Measurements from ENCODE around the gene DVL1.

Gene DVL1

DNA sequence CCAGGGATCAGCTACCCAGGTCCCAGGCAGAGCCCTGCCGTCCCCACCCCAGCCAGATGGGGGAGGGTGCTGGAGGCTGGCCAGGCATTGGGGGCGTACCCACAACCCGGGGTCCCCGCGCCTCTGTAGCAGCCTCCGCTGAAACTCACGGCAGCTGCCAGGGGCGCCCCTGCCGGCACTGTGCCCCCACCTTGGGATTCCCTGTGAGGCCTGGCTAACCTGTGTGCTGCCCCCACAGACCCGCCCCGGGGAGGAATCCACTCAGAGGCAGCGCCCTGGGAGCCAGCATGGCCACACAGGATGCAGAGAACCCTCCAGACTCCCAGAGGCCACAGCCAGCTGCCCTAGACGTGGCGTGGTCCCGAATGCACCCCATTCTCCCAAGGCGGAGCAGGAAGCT, 3.8 kb downstream of the DVL1 start:
- Histone ChIP-seq H3K9me3 (ENCODE audit: control insufficient read depth, low read length) (no peaks in the 10 kb centered on the region), H3K9ac (ENCODE audit: low read length) (peak overlapping the region; percentile 89), H3K4me1 (ENCODE audit: control insufficient read depth, insufficient read depth, low read length) (peaks cover 36% of the 10 kb centered on the region), H3K36me3 (ENCODE audit: control insufficient read depth, insufficient read depth, low read length, severe bottlenecking) (peaks cover 14% of the 10 kb centered on the region), H3K27me3 (replicated peaks; ENCODE audit: control insufficient read depth, insufficient read depth, low read length) (no peaks in the 10 kb centered on the region), H3K4me3 (ENCODE audit: low read length) (peak overlapping the region; percentile 12)
- no peak for DNase-seq (ENCODE audit: low read depth)

DNA sequence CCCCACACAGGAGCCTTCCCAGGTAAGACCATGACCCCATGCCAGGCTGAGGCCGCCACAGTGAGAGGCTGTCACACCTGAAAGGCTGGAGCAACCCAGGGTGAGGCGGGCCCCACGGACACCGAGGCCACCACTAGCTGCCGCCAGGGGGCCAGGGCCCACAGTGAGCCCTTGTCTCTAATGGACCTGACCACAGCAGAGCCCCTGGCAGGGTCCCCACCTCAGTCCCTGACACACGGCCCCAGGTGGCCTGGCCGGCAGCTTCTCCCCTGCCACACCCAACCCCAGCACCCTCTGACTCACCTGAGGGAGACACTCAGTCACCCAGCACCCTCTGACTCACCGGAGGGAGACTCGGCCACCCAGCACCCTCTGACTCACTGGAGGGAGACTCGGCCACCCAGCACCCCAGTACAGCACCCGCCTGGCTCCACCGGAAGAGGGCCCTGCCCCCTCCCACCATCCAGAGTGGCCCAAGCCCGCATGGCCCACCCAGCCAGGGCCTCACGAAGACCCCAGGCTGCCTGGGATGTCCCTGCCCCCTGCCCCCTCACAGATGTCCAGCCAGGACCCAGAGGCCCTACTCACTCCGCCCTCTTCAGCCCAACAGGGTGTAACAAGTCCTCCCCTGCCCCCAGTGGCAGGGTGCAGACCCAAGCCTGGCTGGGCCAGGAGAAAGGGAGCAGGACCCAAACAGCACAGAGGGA, 4.4 kb downstream of the DVL1 start:
- peaks cover 36% of the 10 kb centered on the region for H3K4me1 ChIP-seq (ENCODE audit: control insufficient read depth, insufficient read depth, low read length)
- H3K4me3 ChIP-seq (ENCODE audit: low read length), result peak overlapping the region; percentile 12
- peaks cover 15% of the 10 kb centered on the region for H3K36me3 ChIP-seq (ENCODE audit: control insufficient read depth, insufficient read depth, low read length, severe bottlenecking)
- no peaks in the 10 kb centered on the region for H3K9me3 ChIP-seq (ENCODE audit: control insufficient read depth, low read length)
- DNase-seq (ENCODE audit: low read depth), result peak; percentile 77
- peak overlapping the region; percentile 89 for H3K9ac ChIP-seq (ENCODE audit: low read length)
- no peaks in the 10 kb centered on the region for H3K27me3 ChIP-seq (replicated peaks; ENCODE audit: control insufficient read depth, insufficient read depth, low read length)

DNA sequence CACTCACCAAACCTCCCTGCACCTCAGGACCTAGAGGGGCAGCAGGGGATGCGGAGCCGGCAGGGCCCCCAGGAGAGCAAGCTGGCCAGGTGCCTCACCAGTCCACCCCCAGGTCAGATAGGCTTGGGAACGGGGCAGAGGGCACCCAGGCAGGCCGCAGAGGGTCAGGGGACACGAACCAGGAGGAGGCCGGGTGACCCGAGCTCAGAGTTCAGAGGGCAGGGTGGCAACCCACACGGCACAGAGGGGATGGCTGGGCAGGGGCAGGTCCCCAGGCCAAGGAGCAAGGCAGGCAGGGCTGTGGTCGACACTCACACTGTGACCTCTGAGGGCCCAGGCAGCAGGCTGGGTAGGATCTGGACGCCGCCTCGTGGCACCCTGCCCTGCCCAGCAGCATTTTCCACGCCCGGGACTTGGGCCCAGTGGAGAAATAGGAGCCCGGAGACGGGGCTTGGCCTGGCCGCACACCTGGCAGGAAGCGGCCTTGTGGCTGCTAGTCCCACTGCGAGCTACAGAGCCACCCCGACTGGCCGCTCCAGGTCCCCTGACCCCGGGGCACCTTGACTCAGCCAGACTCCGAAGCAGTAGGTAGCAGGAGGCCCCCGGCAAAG, 5.3 kb downstream of the DVL1 start:
- no peak overlapping the region for H3K9ac ChIP-seq (ENCODE audit: low read length)
- no peaks in the 10 kb centered on the region for H3K27me3 ChIP-seq (replicated peaks; ENCODE audit: control insufficient read depth, insufficient read depth, low read length)
- H3K4me3 ChIP-seq (ENCODE audit: low read length), result no peak overlapping the region
- no peak for DNase-seq (ENCODE audit: low read depth)
- H3K9me3 ChIP-seq (ENCODE audit: control insufficient read depth, low read length), result no peaks in the 10 kb centered on the region
- H3K4me1 ChIP-seq (ENCODE audit: control insufficient read depth, insufficient read depth, low read length), result peaks cover 36% of the 10 kb centered on the region
- H3K36me3 ChIP-seq (ENCODE audit: control insufficient read depth, insufficient read depth, low read length, severe bottlenecking), result peaks cover 19% of the 10 kb centered on the region

DNA sequence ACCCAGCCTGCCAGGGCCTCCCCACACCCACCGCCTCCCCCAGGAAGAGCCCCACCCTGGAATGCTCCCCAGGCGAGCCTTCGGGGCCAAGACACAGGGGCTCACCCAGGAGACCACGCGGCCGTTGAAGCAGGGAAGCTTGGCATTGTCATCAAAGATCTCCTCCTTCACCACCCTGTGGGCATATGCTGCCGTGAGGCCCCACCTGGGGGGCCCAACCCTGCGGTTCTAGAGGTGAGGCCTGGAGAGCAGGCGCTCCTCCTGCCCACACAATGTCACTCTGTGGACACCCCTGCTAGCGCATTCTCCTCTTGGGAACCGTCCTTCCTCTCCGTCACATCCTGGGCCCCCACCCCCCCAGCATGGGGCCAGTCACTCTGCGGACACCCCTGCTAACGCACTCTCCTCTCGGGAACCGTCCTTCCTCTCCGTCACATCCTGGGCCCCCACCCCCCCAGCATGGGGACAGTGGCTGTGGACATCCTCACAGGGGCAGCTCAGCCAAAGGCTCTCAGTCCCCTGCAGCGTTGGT, 6.6 kb downstream of the DVL1 start:
- Histone ChIP-seq H3K4me3 (ENCODE audit: low read length) (no peak overlapping the region), H3K4me1 (ENCODE audit: control insufficient read depth, insufficient read depth, low read length) (peaks cover 34% of the 10 kb centered on the region), H3K27me3 (replicated peaks; ENCODE audit: control insufficient read depth, insufficient read depth, low read length) (no peaks in the 10 kb centered on the region), H3K9ac (ENCODE audit: low read length) (no peak overlapping the region), H3K36me3 (ENCODE audit: control insufficient read depth, insufficient read depth, low read length, severe bottlenecking) (peaks cover 27% of the 10 kb centered on the region), H3K9me3 (ENCODE audit: control insufficient read depth, low read length) (no peaks in the 10 kb centered on the region)
- no peak for DNase-seq (ENCODE audit: low read depth)

DNA sequence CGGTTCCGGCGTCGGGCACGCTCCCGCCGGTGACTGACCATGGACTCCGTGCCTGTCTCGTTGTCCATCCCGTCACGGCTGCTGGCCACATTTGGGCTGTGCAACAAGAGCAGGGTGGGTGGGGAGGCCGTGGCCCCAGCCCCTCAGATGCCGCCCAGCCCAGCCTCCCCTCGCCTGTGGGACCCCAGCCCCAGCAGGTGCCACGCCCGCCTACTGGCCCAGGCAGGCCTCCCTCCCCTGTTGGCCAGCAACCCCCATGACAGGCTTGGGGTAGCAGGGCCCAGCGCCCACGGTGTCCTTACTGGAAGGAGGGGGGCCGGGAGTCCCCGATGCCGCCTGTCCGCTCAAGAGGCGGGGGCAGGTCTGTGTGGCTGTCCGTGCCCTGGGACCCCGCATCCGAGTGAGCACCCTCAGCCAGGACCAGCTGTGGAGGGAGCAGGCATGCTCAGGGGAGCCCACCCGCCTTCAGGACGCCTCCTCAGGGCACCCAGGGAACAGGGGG, 7.1 kb downstream of the DVL1 start:
- Histone ChIP-seq H3K9me3 (ENCODE audit: control insufficient read depth, low read length) (no peaks in the 10 kb centered on the region), H3K36me3 (ENCODE audit: control insufficient read depth, insufficient read depth, low read length, severe bottlenecking) (peaks cover 32% of the 10 kb centered on the region), H3K9ac (ENCODE audit: low read length) (no peak overlapping the region), H3K4me3 (ENCODE audit: low read length) (no peak overlapping the region), H3K27me3 (replicated peaks; ENCODE audit: control insufficient read depth, insufficient read depth, low read length) (no peaks in the 10 kb centered on the region), H3K4me1 (ENCODE audit: control insufficient read depth, insufficient read depth, low read length) (peaks cover 29% of the 10 kb centered on the region)
- no peak for DNase-seq (ENCODE audit: low read depth)

DNA sequence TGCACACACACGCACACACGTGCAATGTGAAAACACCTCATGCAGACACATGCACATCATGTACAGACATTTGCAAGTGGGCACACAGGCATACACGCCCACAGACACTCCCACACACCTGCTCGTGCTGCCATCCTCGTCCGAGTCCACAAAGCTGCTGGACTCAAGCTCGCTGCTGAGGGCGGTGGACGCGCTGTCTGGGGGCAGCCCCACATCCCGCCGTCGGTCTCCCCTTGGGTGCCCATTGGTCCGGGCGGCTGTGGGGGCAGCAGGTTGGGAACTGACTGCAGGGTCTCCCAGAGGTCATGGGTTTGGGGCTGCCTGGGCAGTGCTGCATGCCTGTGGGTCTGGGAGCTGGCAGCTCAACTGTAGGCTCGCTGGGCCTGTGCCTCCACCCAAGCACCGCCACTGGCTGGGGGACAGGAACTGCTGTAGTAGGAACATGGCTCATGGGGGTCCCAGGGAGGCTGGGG, 7.6 kb downstream of the DVL1 start:
- no peak overlapping the region for H3K4me3 ChIP-seq (ENCODE audit: low read length)
- H3K9me3 ChIP-seq (ENCODE audit: control insufficient read depth, low read length), result no peaks in the 10 kb centered on the region
- H3K36me3 ChIP-seq (ENCODE audit: control insufficient read depth, insufficient read depth, low read length, severe bottlenecking), result peaks cover 32% of the 10 kb centered on the region
- H3K4me1 ChIP-seq (ENCODE audit: control insufficient read depth, insufficient read depth, low read length), result peaks cover 24% of the 10 kb centered on the region
- DNase-seq (ENCODE audit: low read depth), result no peak
- no peak overlapping the region for H3K9ac ChIP-seq (ENCODE audit: low read length)
- no peaks in the 10 kb centered on the region for H3K27me3 ChIP-seq (replicated peaks; ENCODE audit: control insufficient read depth, insufficient read depth, low read length)

DNA sequence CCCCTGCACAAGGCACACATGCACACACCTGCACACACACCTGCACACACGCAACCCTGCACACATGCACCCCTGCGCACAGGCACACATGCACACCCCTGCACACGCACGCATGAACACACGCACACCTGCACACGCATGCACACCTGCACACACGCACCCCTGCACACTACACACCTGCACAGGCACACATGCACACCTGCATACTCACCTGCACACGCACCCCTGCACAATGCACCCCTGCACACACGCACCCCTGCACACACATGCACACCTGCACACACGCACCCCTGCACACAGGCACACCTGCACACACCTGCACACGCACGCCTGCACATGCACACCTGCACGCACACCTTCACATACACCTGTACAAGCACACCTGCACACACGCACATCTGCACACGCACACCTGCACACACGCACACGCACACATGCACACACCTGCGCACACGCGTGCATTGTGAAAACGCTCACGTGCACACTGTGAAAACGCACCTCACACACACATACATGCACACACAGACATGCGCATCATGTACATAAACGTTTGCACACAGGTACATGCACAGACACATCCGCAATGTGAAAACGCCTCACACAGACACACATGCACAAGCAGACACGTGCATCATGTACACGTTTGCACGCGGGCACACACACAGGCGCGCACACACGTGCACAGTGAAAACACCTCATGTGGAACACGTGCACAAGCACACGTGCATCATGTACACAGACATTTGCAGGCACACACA, 8.2 kb downstream of the DVL1 start:
- Histone ChIP-seq H3K4me3 (ENCODE audit: low read length) (no peak overlapping the region), H3K27me3 (replicated peaks; ENCODE audit: control insufficient read depth, insufficient read depth, low read length) (no peaks in the 10 kb centered on the region), H3K9me3 (ENCODE audit: control insufficient read depth, low read length) (no peaks in the 10 kb centered on the region), H3K36me3 (ENCODE audit: control insufficient read depth, insufficient read depth, low read length, severe bottlenecking) (peaks cover 32% of the 10 kb centered on the region), H3K9ac (ENCODE audit: low read length) (no peak overlapping the region), H3K4me1 (ENCODE audit: control insufficient read depth, insufficient read depth, low read length) (peaks cover 18% of the 10 kb centered on the region)
- DNase-seq (ENCODE audit: low read depth), result no peak

DNA sequence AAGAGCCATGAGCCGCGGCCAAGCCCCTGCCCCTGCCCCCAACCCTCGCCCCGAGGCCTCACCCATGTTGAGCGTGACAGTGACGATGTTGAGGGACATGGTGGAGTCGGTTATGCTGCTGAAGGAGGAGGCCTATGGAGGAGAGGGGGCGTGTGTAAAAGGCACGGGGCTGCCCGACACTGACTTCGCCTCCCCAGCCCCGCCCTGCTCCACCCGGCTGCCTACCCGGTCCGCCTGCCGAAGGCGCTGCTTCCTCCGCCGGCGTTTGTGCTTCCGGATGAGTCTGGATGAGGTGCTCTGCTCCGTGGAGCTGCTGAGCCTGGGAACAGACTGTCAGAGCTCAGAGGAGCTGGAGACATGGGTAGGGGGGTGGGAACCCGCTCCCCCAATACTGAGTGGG, 9.0 kb downstream of the DVL1 start:
- H3K4me3 ChIP-seq (ENCODE audit: low read length), result no peak overlapping the region
- DNase-seq (ENCODE audit: low read depth), result no peak
- peaks cover 32% of the 10 kb centered on the region for H3K36me3 ChIP-seq (ENCODE audit: control insufficient read depth, insufficient read depth, low read length, severe bottlenecking)
- peaks cover 10% of the 10 kb centered on the region for H3K4me1 ChIP-seq (ENCODE audit: control insufficient read depth, insufficient read depth, low read length)
- H3K27me3 ChIP-seq (replicated peaks; ENCODE audit: control insufficient read depth, insufficient read depth, low read length), result no peaks in the 10 kb centered on the region
- no peak overlapping the region for H3K9ac ChIP-seq (ENCODE audit: low read length)
- H3K9me3 ChIP-seq (ENCODE audit: control insufficient read depth, low read length), result no peaks in the 10 kb centered on the region

DNA sequence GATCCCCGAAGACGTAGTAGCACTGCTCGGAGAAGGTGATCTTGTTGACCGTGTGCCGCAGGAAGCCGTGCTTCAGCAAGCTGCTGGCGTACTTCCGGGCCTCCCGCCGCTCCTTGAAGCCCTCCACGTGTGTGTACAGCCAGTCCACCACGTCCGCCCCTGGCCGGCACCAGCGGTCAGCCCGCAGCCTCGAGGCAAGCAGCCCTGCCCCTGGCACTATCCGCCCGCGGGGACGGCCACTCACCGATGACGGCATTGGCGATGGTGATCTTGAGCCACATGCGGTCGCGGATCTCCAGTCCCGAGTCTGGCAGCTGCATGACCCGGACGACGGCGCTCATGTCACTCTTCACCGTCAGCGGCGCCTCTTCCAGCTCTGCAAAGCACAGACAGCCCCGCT, 10.9 kb downstream of the DVL1 start:
- DNase-seq (ENCODE audit: low read depth), result no peak
- Histone ChIP-seq H3K9me3 (ENCODE audit: control insufficient read depth, low read length) (no peaks in the 10 kb centered on the region), H3K4me1 (ENCODE audit: control insufficient read depth, insufficient read depth, low read length) (no peaks in the 10 kb centered on the region), H3K36me3 (ENCODE audit: control insufficient read depth, insufficient read depth, low read length, severe bottlenecking) (peaks cover 32% of the 10 kb centered on the region), H3K9ac (ENCODE audit: low read length) (no peak overlapping the region), H3K27me3 (replicated peaks; ENCODE audit: control insufficient read depth, insufficient read depth, low read length) (no peaks in the 10 kb centered on the region), H3K4me3 (ENCODE audit: low read length) (no peak overlapping the region)

DNA sequence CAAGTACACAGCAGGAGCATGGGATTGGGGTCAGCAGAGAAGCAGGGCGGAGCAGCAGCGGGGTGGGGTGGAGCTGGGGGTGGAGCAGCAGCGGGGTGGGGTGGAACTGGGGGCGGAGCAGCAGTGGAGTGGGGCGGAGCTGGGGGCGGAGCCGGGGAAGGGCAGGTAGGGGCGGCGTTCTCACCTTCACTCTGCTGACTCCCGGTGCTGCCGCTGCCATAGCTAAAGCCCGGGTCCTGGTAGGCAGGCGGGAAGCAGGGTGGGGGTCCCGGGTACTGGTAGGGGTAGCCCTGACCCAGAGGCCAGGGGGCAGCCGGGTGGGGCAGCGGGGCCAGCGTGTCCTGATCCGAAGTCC, 11.4 kb downstream of the DVL1 start:
- Histone ChIP-seq H3K4me1 (ENCODE audit: control insufficient read depth, insufficient read depth, low read length) (no peaks in the 10 kb centered on the region), H3K9me3 (ENCODE audit: control insufficient read depth, low read length) (no peaks in the 10 kb centered on the region), H3K36me3 (ENCODE audit: control insufficient read depth, insufficient read depth, low read length, severe bottlenecking) (peaks cover 32% of the 10 kb centered on the region), H3K4me3 (ENCODE audit: low read length) (no peak overlapping the region), H3K9ac (ENCODE audit: low read length) (no peak overlapping the region), H3K27me3 (replicated peaks; ENCODE audit: control insufficient read depth, insufficient read depth, low read length) (no peaks in the 10 kb centered on the region)
- DNase-seq (ENCODE audit: low read depth), result no peak
